Epithelial cell of esophagus (primary cell): ENCODE results near the gene ZNF208.

Experiments used
- DNase-seq: peaks from one replicate; pipeline ENCODE4 v3.0.0; 2010; ENCODE audit warnings: low read depth
- H3K4me3 ChIP-seq: 2 replicates; pipeline ENCODE4 v1.5.1; 2011; ENCODE audit warnings: mild to moderate bottlenecking, low read length, control low read depth
- CTCF ChIP-seq: IDR thresholded peaks from 2 replicates; pipeline ENCODE4 v1.5.1; 2011; ENCODE audit warnings: low read depth, mild to moderate bottlenecking, low read length, control low read depth, inconsistent platforms; ENCODE audit not compliant: insufficient read depth; ENCODE audit errors: missing control alignments

Gene ZNF208

DNA sequence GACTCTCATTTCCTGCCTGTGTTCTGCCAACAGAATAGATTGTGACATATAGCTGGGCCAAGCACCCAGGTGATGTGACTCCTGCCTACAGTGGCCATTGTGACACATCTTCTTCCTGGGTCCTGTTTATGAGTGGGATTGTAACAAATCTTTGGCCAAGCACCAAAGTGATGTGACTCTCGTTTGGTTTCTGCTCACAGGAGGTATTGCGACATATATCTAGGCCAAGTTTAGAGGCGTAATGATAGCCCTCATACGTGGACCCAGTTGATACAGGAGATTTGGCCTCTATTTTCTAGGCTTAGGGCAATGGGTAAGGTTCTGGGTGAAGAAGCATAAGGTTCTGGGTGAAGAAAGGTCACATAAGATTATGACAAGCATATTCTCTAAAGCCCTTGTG is 76.2 kb downstream of the ZNF208 start:
- no peak for DNase-seq
- no peak for TF ChIP-seq CTCF
- no peak overlapping the region for H3K4me3 ChIP-seq

GRCh38 chr19:21934131-21934530 is 76.6 kb downstream of the ZNF208 start:
- TF ChIP-seq CTCF, result no peak
- DNase-seq, result no peak
- H3K4me3 ChIP-seq, result no peak overlapping the region

DNA sequence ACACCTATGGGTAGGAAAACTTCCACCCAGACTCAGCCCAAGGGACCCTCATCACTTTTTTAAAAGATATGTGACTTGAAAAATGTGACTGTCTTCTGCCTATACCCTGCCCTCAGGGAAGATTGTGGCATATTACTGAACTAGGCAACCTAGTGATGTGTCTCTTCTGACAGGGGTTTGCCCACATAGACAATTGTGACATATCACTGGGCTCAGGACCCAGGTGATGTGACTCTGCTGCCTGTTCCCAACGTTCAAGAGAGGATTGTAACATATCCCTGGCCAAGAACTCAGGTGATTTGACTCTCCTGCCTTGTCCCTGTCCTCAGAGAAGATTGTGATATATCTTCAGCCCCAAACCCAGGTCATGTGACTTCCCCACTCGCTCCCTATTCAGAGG is 88.5 kb downstream of the ZNF208 start:
- DNase-seq, result no peak
- H3K4me3 ChIP-seq, result no peak overlapping the region

DNA sequence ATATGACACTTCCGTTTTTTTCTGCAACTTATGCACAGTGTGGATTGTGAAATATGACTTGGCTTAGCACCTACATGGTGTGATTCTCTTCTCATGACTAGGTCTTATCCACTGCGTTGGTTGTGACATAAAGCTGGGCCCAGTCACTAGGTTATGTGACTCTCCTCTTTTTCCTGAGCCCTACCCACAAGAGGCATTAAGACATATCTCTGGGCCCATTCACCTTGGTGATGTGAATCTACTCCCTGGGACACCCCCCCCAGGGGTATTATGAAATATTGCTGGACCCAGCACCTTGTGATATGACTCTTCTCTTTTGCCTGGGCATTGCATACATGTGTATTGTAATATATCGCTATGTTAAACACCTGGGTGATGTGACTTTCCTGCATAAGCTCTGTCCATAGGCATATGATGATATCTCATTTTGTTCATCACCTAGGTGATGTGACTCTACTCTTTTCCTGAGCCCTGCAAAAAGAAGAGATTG is 89.0 kb downstream of the ZNF208 start:
- no peak overlapping the region for H3K4me3 ChIP-seq
- DNase-seq, result no peak
- no peak for TF ChIP-seq CTCF

More for the DNA sequence above, 88.5 kb downstream of the ZNF208 start:
- no peak for TF ChIP-seq CTCF

GRCh38 chr19:21915411-21915810 is 95.3 kb downstream of the ZNF208 start:
- DNase-seq, result no peak
- no peak for TF ChIP-seq CTCF
- no peak overlapping the region for H3K4me3 ChIP-seq

DNA sequence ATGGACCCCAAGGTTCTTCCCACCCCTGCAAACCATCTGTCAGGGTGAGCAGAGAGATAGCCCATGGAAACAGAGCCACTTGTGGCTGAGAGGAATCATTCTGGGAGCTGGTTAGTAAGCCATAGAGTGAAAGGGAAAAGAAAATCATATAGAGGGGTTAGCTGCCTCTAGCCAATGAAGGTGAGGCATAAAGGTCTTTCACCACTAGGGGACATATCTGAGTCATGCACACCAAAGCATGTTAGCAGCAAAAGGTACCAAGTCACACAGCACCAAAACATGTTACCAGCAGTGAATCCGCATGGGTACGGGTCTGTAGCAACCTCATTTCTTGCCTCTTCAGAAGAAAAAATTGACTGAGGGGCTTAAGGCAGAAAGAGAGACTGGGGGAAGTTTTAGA is 98.1 kb downstream of the ZNF208 start:
- no peak for TF ChIP-seq CTCF
- H3K4me3 ChIP-seq, result no peak overlapping the region
- DNase-seq, result no peak

DNA sequence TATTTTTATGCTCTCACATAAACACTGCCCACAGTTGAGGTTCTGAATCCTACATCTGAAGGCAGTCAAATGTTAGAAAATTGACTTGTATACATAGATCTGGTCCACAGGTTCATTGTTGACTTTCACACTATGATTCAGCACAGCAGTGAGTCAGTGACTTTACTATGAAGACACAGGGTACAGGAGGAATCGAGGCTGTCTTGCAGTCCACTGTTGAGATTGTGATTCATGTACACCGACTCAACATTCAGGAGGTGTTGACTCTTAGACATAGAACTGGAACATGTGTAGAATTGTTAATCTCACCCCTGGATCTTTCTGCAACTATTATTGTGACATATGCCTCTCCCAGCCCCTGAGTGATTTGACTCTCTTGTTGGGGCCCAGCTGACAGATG is 100.4 kb downstream of the ZNF208 start:
- no peak for TF ChIP-seq CTCF
- DNase-seq, result peak; percentile 62
- H3K4me3 ChIP-seq, result no peak overlapping the region
